ENCODE data around the gene GRM5.
"Not testable (repeated sequence)": the region's sequence is repeated elsewhere in the genome, so short reads cannot be mapped to it uniquely, and the experiment has no call there.

- not testable (repeated sequence) for TF ChIP-seq CTCF, EZH2, EZH2phosphoT487 (IDR thresholded peaks at IDR 0.05)
Observed at GRCh38 chr11:88860431-88860830, 205.4 kb downstream of the GRM5 start.

Measured in neural progenitor cell (in vitro differentiated cells).